ENCODE measurements around the gene CEP97.
"Not testable (repeated sequence)": the region's sequence is repeated elsewhere in the genome, so short reads cannot be mapped to it uniquely, and the experiment has no call there.

Gene CEP97

GRCh38 chr3:101704639-101705038, 19.8 kb upstream of the CEP97 start:
- not testable (repeated sequence) for H3K36me3 ChIP-seq (ENCODE audit: insufficient read depth, low read length); H3K27me3 ChIP-seq (ENCODE audit: insufficient read depth, low read length); H3K4me1 ChIP-seq (ENCODE audit: insufficient read depth, low read length); H3K4me3 ChIP-seq (ENCODE audit: low read length); H3K9ac ChIP-seq (ENCODE audit: low read depth, low read length); H3K9me3 ChIP-seq (ENCODE audit: insufficient read depth, low read depth, low read length); H3K27ac ChIP-seq (ENCODE audit: low read depth, low read length)
- 80% methylated on average over 2 of the region's 2 CpGs for WGBS

DNA sequence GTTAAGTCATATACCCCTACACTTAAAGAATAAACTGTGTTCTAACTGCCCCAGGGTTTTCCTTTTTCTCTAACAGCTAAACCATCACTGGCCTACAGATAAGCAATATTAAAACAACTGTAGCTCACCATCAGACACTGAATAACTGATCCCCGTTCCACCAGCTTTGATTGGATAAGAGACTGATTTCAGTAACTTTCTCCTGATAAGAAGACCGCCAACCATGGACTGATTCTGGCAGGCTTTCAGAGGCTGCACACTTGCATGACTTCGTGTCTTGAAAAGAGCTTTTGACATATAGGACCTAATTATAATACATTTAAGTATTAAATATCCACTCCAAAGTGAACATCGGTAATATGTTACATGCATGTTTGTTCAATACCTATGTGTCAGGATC, 15.3 kb upstream of the CEP97 start:
- no peak overlapping the region for H3K4me3 ChIP-seq (ENCODE audit: low read length)
- H3K36me3 ChIP-seq (ENCODE audit: insufficient read depth, low read length) = no peaks in the 10 kb centered on the region
- H3K9ac ChIP-seq (ENCODE audit: low read depth, low read length) = no peak overlapping the region
- no peaks in the 10 kb centered on the region for H3K4me1 ChIP-seq (ENCODE audit: insufficient read depth, low read length)
- WGBS = 94% methylated on average over 3 of the region's 4 CpGs
- no peaks in the 10 kb centered on the region for H3K27me3 ChIP-seq (ENCODE audit: insufficient read depth, low read length)
- H3K27ac ChIP-seq (ENCODE audit: low read depth, low read length) = no peak overlapping the region
- H3K9me3 ChIP-seq (ENCODE audit: insufficient read depth, low read depth, low read length) = peaks cover 10% of the 10 kb centered on the region

DNA sequence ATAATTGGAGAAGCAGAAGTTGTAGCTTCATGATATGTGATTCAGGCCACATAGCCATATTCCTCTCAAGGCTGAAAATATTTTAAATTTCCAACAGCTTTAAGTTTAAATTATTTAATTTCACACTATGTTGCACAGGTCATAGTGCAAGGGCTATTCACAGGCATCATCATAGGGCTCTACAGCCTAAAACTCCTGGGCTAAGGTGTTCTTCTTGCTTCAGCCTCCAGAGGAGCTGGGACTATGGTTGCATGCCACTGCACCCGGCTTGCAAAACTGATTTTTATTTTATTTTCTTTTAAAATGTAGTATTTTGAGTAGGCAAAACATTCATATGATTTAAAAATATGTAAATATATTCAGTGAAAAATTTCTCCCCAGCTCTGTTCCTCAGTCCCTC, 6.0 kb upstream of the CEP97 start:
- Histone ChIP-seq H3K27me3 (ENCODE audit: insufficient read depth, low read length) (no peaks in the 10 kb centered on the region), H3K27ac (ENCODE audit: low read depth, low read length) (no peak overlapping the region), H3K4me1 (ENCODE audit: insufficient read depth, low read length) (peaks cover 5% of the 10 kb centered on the region; the same call in 1 of the 2 replicates), H3K36me3 (ENCODE audit: insufficient read depth, low read length) (no peaks in the 10 kb centered on the region), H3K9ac (ENCODE audit: low read depth, low read length) (no peak overlapping the region), H3K4me3 (ENCODE audit: low read length) (no peak overlapping the region), H3K9me3 (ENCODE audit: insufficient read depth, low read depth, low read length) (no peaks in the 10 kb centered on the region)
- WGBS = 80% methylated on average over 1 of the region's 1 CpG

- H3K4me1 ChIP-seq (ENCODE audit: insufficient read depth, low read length) = peaks cover 5% of the 10 kb centered on the region; the same call in 1 of the 2 replicates
- no peaks in the 10 kb centered on the region for H3K27me3 ChIP-seq (ENCODE audit: insufficient read depth, low read length)
- H3K4me3 ChIP-seq (ENCODE audit: low read length) = no peak overlapping the region
- H3K36me3 ChIP-seq (ENCODE audit: insufficient read depth, low read length) = no peaks in the 10 kb centered on the region
- no peak overlapping the region for H3K27ac ChIP-seq (ENCODE audit: low read depth, low read length)
- H3K9me3 ChIP-seq (ENCODE audit: insufficient read depth, low read depth, low read length) = no peaks in the 10 kb centered on the region
- WGBS = 90% methylated on average over 3 of the region's 3 CpGs
- H3K9ac ChIP-seq (ENCODE audit: low read depth, low read length) = no peak overlapping the region
These were observed 4.7 kb upstream of the CEP97 start for GRCh38 chr3:101719604-101720185.

- peak overlapping the region; percentile 2 for H3K9ac ChIP-seq (ENCODE audit: low read depth, low read length)
- H3K4me3 ChIP-seq (ENCODE audit: low read length) = no peak overlapping the region
- no peak overlapping the region for H3K27ac ChIP-seq (ENCODE audit: low read depth, low read length)
- H3K4me1 ChIP-seq (ENCODE audit: insufficient read depth, low read length) = peaks cover 9% of the 10 kb centered on the region; the same call in 1 of the 2 replicates
- no peaks in the 10 kb centered on the region for H3K9me3 ChIP-seq (ENCODE audit: insufficient read depth, low read depth, low read length)
- H3K36me3 ChIP-seq (ENCODE audit: insufficient read depth, low read length) = no peaks in the 10 kb centered on the region
- no peaks in the 10 kb centered on the region for H3K27me3 ChIP-seq (ENCODE audit: insufficient read depth, low read length)
- WGBS = 90% methylated on average over 10 of the region's 10 CpGs
These were observed 3.3 kb upstream of the CEP97 start for GRCh38 chr3:101720851-101721840.

DNA sequence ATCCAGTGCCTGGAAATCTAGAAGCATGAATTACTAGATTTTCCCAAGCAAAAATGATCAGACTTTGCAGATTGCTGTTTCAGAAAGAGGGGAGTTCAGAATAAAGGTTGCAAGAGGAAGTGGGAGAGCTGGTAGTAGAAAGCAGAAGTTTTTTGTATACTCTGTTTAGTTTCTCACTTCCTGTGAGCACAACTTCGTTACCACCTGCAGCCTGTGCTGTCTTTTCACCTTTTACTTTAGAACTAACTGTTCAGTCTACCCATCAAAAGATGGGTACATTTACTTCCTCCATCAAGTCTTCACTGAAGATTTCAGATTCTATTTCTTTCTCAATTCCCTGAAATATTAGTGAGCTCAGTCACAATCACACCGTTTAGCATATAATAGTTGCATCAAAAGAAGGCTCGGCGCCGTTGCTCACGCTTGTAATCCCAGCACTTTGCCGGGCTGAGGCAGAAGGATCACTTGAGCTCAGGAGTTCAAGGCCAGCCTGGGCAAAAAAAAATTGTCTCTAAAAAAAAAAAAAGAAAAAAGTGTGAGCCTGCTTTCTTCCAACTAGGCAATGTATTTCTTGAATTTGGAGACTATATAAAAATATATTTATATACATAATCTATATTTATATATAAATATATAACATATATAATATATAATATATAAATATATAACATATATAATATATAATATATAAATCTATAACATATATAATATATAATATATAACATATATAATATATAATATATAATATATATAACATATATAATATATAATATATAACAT, 1.8 kb upstream of the CEP97 start:
- no peak overlapping the region for H3K9ac ChIP-seq (ENCODE audit: low read depth, low read length)
- no peaks in the 10 kb centered on the region for H3K9me3 ChIP-seq (ENCODE audit: insufficient read depth, low read depth, low read length)
- peaks cover 13% of the 10 kb centered on the region for H3K36me3 ChIP-seq (ENCODE audit: insufficient read depth, low read length)
- no peaks in the 10 kb centered on the region for H3K27me3 ChIP-seq (ENCODE audit: insufficient read depth, low read length)
- H3K27ac ChIP-seq (ENCODE audit: low read depth, low read length) = no peak overlapping the region
- 96% methylated on average over 7 of the region's 7 CpGs for WGBS
- peaks cover 9% of the 10 kb centered on the region; the same call in 1 of the 2 replicates for H3K4me1 ChIP-seq (ENCODE audit: insufficient read depth, low read length)
- H3K4me3 ChIP-seq (ENCODE audit: low read length) = no peak overlapping the region

DNA sequence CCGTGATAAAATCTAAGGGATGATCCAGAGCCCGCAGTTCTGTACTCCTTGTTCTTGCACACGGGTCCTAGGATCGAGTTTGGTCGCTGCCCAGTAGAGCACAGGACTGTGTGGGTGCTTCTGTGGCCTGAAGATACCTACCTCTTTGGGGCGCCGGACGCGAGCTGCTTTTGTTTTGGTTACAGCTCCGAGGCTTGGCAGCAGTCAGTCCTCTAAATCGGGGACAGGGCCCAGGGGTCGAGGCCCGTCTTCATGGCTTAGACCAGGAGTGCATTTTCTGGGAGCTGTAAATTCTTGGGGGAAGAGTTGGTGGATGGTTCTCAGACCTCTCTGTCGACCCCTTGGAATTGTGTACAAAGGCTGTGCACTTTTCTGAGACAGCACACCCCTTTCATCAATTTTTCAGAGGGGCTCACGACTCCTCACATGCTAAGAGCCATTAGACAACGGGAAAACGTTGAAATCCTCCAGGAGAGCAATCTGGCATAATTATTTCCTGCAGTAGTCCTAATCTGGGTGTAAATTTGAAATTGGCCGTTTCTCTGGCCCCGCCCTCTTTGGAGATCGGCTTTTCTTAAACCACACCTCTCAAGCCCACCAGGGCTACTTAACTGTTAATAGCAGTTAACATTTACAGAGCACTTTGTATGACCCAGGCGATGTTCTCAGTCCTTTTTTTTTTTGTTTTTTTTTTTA, 928 bp downstream of the CEP97 start:
- no peaks in the 10 kb centered on the region for H3K9me3 ChIP-seq (ENCODE audit: insufficient read depth, low read depth, low read length)
- H3K27ac ChIP-seq (ENCODE audit: low read depth, low read length) = no peak overlapping the region
- no peaks in the 10 kb centered on the region for H3K27me3 ChIP-seq (ENCODE audit: insufficient read depth, low read length)
- peak overlapping the region; percentile 93 for H3K4me3 ChIP-seq (ENCODE audit: low read length)
- peaks cover 9% of the 10 kb centered on the region; the same call in 1 of the 2 replicates for H3K4me1 ChIP-seq (ENCODE audit: insufficient read depth, low read length)
- H3K9ac ChIP-seq (ENCODE audit: low read depth, low read length) = peak overlapping the region; percentile 75
- H3K36me3 ChIP-seq (ENCODE audit: insufficient read depth, low read length) = peaks cover 38% of the 10 kb centered on the region
- WGBS = 1% methylated on average over 21 of the region's 21 CpGs

GRCh38 chr3:101725890-101726275, 1.5 kb downstream of the CEP97 start:
- Histone ChIP-seq H3K9me3 (ENCODE audit: insufficient read depth, low read depth, low read length) (no peaks in the 10 kb centered on the region), H3K27ac (ENCODE audit: low read depth, low read length) (no peak overlapping the region), H3K4me1 (ENCODE audit: insufficient read depth, low read length) (peaks cover 9% of the 10 kb centered on the region; the same call in 1 of the 2 replicates), H3K9ac (ENCODE audit: low read depth, low read length) (no peak overlapping the region; the same call in 1 of the 2 replicates), H3K27me3 (ENCODE audit: insufficient read depth, low read length) (no peaks in the 10 kb centered on the region), H3K36me3 (ENCODE audit: insufficient read depth, low read length) (peaks cover 42% of the 10 kb centered on the region), H3K4me3 (ENCODE audit: low read length) (peak overlapping the region; percentile 93)
- 44% methylated on average over 2 of the region's 3 CpGs for WGBS

GRCh38 chr3:101729586-101729985, 5.2 kb downstream of the CEP97 start:
- Histone ChIP-seq H3K27ac (ENCODE audit: low read depth, low read length) (no peak overlapping the region), H3K9ac (ENCODE audit: low read depth, low read length) (no peak overlapping the region), H3K4me3 (ENCODE audit: low read length) (no peak overlapping the region), H3K9me3 (ENCODE audit: insufficient read depth, low read depth, low read length) (no peaks in the 10 kb centered on the region), H3K4me1 (ENCODE audit: insufficient read depth, low read length) (peaks cover 4% of the 10 kb centered on the region; the same call in 1 of the 2 replicates), H3K27me3 (ENCODE audit: insufficient read depth, low read length) (no peaks in the 10 kb centered on the region), H3K36me3 (ENCODE audit: insufficient read depth, low read length) (peaks cover 74% of the 10 kb centered on the region)
- 95% methylated on average over 5 of the region's 5 CpGs for WGBS

DNA sequence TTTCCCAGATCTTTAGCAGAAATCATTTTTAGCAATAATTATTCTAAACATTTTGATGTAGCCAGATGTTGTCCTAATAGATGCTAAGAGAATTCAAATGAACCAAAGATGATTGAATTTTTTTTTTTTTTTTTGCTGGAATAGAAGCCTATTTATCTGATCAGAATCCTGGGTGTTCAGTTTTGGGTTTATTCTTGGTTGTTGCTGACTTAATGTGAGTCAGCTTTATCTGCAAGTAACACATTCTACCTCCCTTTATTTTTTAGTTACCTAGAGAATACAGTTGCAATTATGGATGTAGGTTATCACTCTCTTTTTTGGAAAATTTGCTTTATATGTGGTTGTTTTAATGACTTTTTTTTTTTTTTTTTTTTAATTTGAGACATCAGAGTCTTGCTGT, 6.4 kb downstream of the CEP97 start:
- Histone ChIP-seq H3K36me3 (ENCODE audit: insufficient read depth, low read length) (peaks cover 86% of the 10 kb centered on the region), H3K9me3 (ENCODE audit: insufficient read depth, low read depth, low read length) (no peaks in the 10 kb centered on the region), H3K27ac (ENCODE audit: low read depth, low read length) (no peak overlapping the region), H3K9ac (ENCODE audit: low read depth, low read length) (no peak overlapping the region), H3K4me1 (ENCODE audit: insufficient read depth, low read length) (peaks cover 1% of the 10 kb centered on the region; the same call in 1 of the 2 replicates), H3K4me3 (ENCODE audit: low read length) (no peak overlapping the region), H3K27me3 (ENCODE audit: insufficient read depth, low read length) (no peaks in the 10 kb centered on the region)
